Upper lobe of left lung (tissue), 4 donors: ENCODE results near the gene SYNJ2.

ENCODE experiments used
- EP300 ChIP-seq, 4 donors: sonication (generic); formaldehyde crosslinking; IDR thresholded peaks; one replicate each; pipeline ENCODE4 v1.5.1; 2017; ENCODE audit warnings: antibody characterized with exemption in 4 of 4, control low read depth in 2 of 4
- POLR2A ChIP-seq, 4 donors: fragments of 450-650 bp; IDR thresholded peaks; one replicate each; pipeline ENCODE4 v1.5.1; 2016 to 2017; ENCODE audit warnings: antibody characterized with exemption in 4 of 4, mild to moderate bottlenecking in 2 of 4
- POLR2AphosphoS5 ChIP-seq, 2 donors: sonication (generic); formaldehyde crosslinking; IDR thresholded peaks; one replicate each; pipeline ENCODE4 v1.5.1; 2017; ENCODE audit warnings: antibody characterized with exemption in 2 of 2
- TF ChIP-seq, protein P1 (sequence below), 6 experiments: fragments of 450-650 bp in 4 of 6; fragments of 200-600 bp in 2 of 6; sonication (generic) in 2 of 6; IDR thresholded peaks; one replicate each; pipeline ENCODE4 v1.5.1; 2016 to 2019; ENCODE audit warnings: antibody characterized with exemption in 6 of 6

DNA sequence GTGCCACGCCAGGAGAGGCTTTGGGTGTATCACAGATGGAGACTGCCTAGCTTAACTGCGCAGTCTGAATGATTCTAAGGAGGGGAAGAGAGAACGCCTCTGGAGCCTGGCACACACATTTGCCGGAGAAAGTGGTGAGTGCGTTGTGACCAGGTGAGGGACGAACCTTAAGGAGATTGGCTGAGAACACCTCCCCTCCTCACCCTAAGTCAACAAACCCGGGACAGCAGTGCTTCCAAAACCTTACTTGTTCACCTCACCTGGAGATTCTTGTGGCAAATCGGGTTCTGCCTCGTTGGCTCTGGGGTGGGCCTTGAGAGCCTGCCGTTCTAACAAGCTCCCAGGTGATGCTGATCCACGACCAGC lies 9.4 kb downstream of the SYNJ2 start:
- TF ChIP-seq EP300 (IDR thresholded peaks at IDR 0.05) (no peak), POLR2A (IDR thresholded peaks at IDR 0.05) (no peak), POLR2AphosphoS5 (IDR thresholded peaks at IDR 0.05) (no peak)
- TF ChIP-seq, protein P1, sequence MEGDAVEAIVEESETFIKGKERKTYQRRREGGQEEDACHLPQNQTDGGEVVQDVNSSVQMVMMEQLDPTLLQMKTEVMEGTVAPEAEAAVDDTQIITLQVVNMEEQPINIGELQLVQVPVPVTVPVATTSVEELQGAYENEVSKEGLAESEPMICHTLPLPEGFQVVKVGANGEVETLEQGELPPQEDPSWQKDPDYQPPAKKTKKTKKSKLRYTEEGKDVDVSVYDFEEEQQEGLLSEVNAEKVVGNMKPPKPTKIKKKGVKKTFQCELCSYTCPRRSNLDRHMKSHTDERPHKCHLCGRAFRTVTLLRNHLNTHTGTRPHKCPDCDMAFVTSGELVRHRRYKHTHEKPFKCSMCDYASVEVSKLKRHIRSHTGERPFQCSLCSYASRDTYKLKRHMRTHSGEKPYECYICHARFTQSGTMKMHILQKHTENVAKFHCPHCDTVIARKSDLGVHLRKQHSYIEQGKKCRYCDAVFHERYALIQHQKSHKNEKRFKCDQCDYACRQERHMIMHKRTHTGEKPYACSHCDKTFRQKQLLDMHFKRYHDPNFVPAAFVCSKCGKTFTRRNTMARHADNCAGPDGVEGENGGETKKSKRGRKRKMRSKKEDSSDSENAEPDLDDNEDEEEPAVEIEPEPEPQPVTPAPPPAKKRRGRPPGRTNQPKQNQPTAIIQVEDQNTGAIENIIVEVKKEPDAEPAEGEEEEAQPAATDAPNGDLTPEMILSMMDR (IDR thresholded peaks at IDR 0.05) = no peak
